Measurements from ENCODE around the gene XPO6. TPM values are rescaled to one million over a fixed set of nuclear protein-coding genes. Genes with fewer than 3 reads are reported as not detected.
"Not testable (repeated sequence)": the region's sequence is repeated elsewhere in the genome, so short reads cannot be mapped to it uniquely, and the experiment has no call there.

The XPO6 gene
- total RNA-seq, 1 donor from 2014 or later: 59.1 TPM

DNA sequence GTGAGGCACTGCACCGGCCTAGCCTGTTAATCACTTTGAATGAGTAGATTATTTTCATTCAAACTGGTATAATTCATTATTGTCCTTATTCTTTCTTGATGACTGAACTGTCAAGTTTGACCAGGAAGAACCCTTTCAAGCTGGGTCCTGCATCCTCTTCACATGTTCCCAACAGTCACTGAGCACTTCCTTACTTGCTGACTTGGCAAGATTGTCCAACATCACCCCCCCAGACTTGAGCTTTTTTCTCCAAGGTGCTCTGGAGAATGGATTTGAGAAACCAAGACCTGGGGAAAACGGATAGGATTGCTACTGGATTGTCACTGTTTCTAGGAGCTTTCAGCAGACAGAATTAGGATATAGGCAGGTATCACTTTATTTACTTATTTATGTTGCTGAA is 93.1 kb downstream of the XPO6 start:
- FAIRE-seq (no peak), DNase-seq (ENCODE audit: low spot score in 2 of 2) (no peak)

DNA sequence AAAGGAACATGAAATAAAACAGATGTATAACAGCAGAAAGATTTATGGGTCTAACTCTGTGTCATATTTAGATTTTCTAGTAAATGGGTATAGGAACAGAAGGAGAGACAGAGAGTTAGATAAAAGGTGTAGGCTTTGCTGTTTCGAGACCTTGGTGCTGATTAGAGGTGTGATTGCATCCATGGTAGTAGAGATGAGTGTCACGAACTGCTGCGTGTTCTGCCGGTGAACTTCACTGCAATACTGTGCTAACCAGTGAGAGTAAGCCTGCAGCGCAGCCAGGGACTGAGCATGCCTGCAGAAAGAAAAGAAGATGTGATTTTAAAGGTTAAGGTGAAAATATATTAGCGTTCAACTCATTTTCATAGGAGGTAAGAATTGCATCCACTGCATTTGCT is 94.6 kb downstream of the XPO6 start:
- FAIRE-seq (no peak), DNase-seq (ENCODE audit: low spot score in 2 of 2) (no peak)

DNA sequence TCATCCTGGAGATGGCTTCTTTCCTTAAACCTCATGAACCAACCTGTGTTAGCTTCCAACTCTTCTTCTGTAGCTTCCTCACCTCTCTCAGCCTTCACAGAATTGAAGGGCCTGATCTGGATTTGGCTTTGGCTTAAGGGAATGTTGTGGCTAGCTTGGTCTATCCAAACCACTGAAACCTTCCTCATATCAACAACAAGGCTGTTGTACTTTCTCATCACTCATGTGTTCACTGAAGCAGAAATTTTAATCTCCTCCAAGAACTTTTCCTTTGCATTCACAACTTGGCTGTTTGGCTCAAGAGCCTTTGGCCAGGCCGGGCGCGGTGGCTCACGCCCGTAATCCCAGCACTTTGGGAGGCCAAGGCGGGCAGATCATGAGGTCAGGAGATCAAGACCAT is 95.9 kb downstream of the XPO6 start:
- FAIRE-seq; DNase-seq (ENCODE audit: low spot score in 2 of 2): not testable (repeated sequence)

DNA sequence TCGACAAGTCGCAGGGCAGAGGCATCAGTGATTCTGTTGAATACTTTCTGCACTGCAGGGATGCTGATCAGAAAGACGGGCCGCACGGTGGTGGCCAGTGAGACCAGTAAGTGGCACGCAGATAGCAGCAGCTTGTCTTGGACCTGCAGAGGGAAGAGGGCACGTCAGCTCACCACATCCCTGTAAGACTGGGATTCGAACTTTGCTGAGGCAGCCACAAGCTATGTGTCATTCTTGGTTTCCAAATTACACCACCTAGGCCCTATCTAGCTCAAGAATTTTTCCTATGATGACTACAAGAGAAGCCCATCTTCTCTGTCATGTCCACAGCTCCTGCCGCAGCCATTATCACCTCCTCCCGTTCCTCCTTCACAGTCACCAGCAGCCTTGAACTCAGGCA is 98.9 kb downstream of the XPO6 start:
- FAIRE-seq (no peak), DNase-seq (ENCODE audit: low spot score in 2 of 2) (no peak)

DNA sequence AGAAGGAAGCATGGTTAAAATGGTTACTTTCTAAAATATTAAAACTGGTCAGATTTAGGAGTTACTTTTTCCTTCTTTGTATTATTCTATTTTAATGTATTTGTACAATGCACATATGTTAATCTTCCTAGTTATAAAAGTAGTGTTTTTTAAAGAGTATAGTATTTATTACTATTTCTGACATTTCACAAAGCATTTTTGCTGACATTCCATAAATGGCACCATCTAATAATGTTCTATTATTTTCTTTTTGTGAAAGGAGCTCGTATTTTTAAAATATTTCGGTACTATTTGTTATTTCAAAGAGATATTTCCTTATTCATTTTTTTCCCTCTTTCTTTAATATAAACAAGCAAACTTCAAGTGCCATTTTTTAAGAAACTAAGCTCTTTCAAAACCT is 100.8 kb downstream of the XPO6 start:
- no peak for FAIRE-seq
- no peak for DNase-seq (ENCODE audit: low spot score in 2 of 2)

DNA sequence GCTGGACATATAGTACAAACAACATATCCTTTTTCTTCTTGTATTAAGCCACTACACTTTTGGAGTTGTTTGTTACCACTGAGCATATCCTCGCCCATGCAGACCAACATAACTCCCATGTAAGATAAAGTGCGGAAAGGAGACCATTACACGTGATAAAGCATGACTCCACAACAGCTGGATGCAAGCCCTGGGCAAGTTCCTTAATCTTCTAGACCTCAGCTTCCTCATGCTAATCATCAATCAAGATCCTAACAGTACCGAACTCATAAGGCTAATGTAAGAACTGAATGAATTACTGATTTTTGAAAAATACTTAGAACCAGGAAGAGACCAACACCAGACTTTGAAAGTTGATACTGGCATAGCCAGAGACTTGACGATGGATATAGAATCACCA is 101.3 kb downstream of the XPO6 start:
- FAIRE-seq (no peak), DNase-seq (ENCODE audit: low spot score in 2 of 2) (no peak)

DNA sequence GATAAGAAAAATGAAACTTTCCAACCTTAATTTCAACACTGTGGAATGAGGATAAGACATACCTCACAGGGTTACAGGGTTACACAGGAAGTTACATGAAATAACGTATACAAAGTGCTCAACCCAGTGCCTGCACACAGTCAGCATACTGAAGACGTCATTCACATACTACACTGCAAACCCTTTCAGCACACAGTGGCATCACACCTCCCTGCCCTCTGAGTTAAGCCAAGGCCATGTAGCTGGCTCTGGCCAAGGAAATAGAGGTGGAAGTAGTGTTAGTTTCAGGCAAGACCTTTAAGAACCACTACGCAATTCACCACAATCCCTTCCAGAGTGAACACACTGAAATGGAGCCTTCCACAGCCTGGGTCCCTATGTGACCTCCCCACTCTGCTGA is 101.7 kb downstream of the XPO6 start:
- DNase-seq (ENCODE audit: low spot score in 2 of 2): no peak
- FAIRE-seq: no peak

DNA sequence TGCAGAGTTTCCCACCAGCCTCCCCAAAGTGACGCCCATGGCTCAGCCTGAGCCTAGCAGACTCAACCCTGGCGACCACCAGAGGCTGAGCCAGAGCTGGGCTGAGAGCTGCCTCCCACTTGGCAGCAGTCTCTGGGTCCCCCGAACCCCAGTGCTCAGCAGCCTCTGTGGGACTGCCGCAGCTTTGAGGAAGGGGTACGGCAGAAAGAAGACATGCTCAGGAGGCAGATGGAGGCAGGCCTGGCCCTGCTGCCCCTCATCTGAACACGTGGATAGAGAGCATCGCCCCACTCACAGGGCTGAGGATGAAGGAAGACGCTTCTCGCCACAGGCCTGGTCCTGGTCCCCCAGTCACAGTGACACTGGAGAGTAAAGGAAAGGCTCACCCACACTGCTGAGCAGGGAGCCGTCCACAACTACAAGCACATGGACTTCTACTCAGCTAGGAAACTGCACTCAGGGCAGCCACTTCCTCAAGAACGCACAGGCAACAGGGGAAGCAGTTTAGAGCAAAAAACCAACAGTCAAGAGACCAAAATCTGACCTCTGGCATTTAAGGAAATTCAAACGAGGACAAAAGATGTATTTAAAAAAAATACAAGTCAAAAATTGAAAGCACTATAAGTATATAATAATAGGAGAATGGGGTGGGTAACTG is 103.0 kb downstream of the XPO6 start:
- FAIRE-seq (no peak), DNase-seq (ENCODE audit: low spot score in 2 of 2) (no peak)

DNA sequence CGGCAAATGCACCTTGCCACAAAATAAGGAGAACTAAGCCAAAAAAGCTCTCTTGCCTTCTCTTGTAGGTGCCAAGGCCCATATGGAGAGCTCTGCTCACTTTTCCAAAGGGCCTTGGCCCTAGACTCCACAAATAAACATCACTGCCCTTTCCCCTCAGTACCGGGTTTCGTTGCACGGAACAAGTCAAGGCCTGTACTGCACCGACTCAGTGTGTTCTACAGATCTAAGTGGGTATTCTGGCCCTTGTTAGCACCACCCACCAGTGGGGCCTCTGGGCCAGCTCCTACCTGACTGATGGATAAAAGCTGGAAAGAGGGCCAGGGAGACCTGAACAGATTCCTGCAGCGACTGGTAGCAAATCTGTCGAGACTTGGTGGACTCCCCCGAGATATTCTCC is 104.5 kb downstream of the XPO6 start:
- FAIRE-seq (no peak), DNase-seq (ENCODE audit: low spot score in 2 of 2) (no peak)

DNA sequence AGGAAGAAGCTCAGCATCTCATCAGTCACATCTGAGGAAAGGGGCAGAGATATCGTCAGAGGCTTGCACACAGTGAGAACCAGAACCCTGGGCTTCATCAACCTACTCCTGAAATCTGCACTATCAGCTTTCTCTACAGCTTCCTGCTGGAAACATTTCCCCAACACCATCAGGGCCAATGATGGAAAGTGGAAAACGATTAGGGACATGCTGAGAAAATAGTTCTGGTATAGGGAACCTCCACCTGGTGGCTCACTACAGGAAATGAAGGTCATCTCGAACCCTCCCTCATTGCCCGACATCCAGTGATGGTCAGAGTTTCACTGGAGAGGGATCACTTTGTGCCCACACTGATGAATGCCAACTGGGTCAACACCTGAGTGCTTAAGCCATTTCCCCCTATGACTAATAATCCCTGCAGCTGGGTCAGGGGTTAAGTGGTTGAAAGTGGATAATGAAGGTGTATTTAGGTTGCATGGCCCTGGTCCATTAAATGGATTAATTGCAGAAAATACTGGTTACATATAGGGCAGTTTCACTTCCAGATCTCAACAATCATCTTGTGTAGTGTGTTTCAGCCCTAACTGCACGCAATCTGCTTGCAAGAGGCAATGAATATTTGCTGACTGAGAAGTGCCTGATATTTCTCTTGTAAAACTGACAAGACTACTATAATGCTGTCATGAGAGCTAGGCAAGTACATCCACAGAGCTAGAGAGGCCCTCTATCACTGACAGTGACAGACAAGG is 105.1 kb downstream of the XPO6 start:
- no peak for FAIRE-seq
- no peak for DNase-seq (ENCODE audit: low spot score in 2 of 2)

DNA sequence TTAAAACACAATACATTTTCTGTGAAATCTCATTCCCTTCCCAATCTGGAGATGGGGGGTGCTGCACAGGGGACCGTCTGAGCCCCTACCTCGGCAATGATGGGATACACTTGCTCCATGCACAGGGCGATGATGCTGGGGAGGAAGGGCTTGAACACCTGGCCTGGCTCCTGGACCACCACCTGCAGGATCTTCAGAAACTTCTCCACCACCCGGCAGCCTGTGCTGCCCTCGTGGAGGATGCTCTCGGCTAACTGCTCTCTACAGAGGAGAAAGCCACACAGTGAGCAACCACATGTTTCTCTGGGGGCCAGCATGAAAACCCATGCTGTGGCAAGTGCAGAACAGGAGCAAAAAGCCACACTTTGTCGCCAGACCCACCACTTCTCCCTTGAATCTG is 105.8 kb downstream of the XPO6 start:
- no peak for FAIRE-seq
- no peak for DNase-seq (ENCODE audit: low spot score in 2 of 2)

DNA sequence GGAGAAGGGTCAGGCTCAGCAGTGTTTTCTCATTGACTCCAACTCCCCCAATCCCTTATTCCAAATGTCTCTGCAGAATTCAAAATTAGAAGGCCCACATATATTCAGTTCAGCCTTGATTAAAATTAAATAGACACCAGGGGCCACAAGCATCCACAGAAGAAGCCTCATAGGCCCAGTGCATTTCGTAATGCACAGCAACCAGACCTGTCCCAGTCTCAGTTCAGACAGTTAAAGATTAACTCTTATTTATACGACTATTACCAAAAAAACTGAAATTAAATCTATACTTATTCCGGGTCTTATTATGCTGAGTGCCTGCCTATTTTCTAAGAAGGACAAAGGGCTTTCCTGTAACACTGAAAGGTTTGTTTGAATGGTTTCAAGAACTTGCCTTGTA is 106.5 kb downstream of the XPO6 start:
- no peak for FAIRE-seq

DNA sequence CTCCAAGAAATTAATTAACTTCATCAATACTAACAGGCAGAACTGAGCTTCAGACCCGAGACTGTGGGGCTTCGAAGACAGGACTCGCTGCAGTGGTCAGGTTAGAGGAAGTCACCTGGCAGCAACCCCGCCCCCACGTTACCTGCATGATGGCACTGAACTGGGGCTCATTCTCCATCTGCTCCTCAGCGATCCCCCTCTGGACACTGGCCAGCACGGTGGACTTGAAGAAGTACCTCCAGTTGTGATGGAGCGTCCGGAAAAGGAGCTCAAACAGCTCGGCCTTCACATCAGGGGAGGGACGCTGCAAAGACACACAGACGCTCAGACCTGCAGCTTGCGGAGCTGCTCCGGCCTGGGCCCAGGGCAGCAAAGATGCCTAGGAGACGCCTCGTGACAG is 107.4 kb downstream of the XPO6 start:
- FAIRE-seq (no peak), DNase-seq (ENCODE audit: low spot score in 2 of 2) (no peak)

More for the DNA sequence above, 106.5 kb downstream of the XPO6 start:
- no peak for DNase-seq (ENCODE audit: low spot score in 2 of 2)

DNA sequence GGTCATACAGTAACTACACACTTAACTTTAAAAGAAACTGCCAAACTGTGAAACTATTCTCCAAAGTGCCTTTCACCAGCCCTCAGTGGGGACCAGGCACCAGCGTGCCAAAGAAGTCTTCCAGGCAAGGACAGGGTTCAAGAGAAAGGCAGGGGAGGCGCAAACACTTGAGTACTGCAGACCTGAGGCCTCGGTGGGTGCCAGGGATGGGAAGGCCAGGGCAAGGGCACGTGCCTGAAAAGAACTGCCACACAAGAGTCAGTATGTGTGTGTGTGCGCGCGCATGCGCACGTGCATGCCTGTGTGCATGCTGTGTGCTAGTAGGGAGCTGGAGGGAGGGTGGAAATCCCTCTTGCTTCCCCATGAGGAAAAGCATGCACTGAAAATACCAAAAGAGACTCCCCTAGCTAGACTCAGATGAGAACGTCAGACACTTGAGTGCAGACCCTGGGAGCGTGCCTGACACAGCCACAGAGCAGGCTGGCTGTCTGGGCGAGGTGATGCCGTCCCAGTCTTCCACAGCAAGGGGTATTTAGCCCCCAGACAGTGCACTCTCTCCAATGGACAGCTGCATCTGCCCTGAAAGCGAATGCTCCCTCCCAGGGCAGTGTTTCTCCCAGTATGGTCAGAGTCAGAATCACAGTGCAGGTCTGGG is 108.1 kb downstream of the XPO6 start:
- DNase-seq (ENCODE audit: low spot score in 2 of 2) (no peak), FAIRE-seq (no peak)

DNA sequence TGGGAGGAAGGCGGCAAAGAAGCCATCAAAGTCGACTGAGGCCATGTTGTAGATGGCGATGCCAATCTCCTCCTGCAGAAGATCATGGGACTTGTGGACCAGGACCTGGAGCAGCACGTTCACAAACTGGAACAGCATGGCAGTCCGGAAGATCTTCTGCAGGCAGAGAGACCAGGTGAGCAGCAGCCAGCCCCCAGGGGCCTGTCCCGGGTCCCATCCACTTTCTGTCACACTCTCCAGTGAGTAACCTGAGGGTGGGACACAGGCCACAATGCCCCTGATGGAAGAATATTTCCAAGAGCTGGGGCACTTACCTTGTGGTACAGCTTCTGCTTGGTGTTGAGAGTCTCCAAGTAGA is 110.3 kb downstream of the XPO6 start:
- DNase-seq (ENCODE audit: low spot score in 2 of 2) (no peak), FAIRE-seq (no peak)

DNA sequence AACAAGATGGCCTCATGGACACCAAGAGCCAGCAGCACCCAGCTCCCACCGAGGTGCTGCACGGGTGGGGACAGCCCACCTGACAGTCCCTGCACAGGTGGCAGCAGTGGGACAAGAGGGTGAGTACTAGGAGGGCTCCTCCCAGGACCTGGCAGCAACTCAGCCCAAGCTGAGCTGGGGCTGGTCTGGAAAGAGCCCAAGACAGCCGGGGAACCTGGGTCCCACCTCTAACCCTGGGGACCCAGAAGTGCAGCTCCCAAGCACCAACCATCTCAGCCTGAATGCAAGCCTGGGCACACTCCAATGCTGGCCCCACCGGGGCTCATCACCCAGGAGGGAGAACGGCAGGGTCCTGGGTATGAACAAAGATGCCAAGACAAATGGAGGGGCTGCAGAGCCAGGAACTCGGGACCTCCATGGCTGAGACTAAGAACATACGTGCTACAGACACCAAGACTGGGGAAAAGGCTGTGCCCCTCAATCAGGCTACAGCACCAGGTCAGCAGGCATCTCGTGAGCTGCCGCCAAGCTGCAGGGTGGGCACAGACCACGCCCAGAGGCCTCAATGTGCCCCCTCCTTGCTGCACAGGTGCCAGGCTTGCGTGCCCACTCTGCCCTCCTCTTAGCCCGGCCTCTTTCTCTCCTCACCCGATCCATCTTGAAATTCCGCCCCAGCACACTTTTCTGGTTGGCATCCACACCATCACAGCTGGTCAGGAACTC is 110.8 kb downstream of the XPO6 start:
- DNase-seq (ENCODE audit: low spot score in 2 of 2) (no peak), FAIRE-seq (no peak)

DNA sequence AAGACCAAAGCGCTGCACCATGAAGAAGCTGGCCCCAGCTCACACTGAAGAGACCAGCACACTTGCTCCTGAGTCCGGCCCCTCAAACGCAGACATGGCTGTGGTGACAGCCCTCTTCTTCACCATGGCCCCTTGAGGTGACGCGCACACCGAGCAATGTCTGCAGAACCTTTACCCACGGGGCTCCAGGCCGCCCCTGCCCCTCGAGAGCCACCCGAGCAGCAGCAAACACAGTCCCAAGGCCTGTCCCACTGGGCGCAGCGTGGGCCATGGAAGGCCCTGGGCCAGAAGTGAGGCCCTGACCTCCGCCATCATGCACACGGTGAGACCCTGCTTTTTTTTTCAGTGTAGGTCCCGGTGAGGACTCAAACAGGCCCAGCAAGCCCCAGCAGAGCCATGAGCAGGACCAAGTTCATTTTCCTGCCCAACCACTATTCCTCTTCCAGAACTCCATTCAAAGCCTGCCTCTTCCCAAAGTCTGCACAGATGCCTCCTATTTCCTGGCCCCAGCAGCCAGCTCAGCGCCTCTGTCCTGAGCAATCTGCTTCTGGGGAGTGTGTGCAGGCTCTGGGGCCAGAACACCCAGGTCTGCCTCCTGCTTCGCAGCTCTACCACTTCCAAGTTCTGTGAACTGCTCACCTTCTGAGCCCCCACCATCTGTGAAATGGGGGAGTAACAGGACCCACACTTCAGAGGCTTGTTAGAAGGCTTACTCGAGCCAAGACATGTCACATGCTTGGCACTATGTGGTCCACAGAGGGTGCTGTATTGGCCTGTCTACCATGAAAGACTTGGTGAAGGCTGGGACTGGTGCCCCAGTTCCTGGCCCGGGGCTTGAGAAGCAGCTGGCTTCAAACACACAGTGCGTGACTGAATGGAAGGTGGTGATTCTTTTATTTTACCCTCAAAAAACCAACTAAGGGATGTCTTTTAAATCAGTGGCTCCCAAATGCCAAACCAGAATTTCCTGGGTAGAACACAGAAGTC is 112.5 kb downstream of the XPO6 start:
- DNase-seq (ENCODE audit: low spot score in 2 of 2): no peak
- FAIRE-seq: no peak

DNA sequence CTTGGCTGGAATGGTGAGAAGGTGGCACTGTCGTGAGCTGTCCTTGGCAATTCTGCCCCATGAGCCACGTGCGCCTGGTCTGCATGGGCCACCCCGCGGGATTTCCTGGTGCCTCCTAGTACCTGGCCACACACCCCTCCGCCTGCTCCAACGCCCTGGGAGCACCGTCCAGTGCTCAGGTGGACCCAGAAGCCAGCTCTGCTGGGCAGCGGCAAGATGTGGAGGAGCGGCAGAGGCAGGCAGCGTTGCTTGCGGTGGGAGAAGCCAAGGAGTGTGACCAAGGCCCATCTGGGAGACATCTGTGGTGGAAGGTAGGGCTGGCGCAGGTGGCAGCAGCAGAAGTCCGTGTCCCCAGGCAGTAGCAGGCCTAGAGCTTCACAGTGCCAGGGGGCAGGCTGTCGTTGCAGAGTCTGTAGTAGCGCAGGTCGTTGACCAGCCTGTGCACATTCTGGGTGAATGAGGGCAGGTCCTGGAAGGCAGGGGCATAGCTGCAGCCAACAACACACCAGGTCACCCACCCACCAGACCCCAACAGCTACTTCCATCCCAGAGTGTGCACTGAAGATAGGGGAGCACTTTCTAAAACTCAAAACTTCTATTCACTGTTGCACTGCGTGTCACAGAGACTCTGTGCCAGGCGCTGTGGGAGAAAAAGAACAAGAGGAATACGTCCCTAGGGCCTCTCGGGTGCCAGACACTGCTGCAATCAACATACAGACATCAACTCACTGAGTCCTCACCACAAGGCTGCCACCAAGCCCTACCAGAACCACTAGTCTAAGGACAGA is 113.4 kb downstream of the XPO6 start:
- DNase-seq (ENCODE audit: low spot score in 2 of 2) (no peak), FAIRE-seq (no peak)

Measured in frontal cortex (tissue), 4 donors.